IMR-90 (cell line): Measurements from ENCODE around the gene USP53. TPM values are rescaled to one million over a fixed set of nuclear protein-coding genes. Genes with fewer than 3 reads are reported as not detected.

Experiments
- ATAC-seq: fragments of 200-7000 bp; cut with Tn5 transposase; 2 replicates; pipeline ENCODE4 v1.9.1; 2020; ENCODE audit warnings: low read depth, mild to moderate bottlenecking, moderate library complexity
- BruUV-seq: library from RNA; stranded (reverse); fragments of 400-500 nt; replicated peaks from 2 replicates; lab custom pipeline; 2021; lab: Mats Ljungman, UMichigan
- CTCF ChIA-PET: fragments of 300-600 bp; formaldehyde crosslinking; extraction: SDS; loops from one replicate; lab custom pipeline; 2021; ENCODE audit warnings: antibody characterized with exemption; lab: Yijun Ruan, JAX
- POLR2A ChIA-PET: fragments of 300-600 bp; sonication (Branson Sonifier 250); formaldehyde crosslinking; loops from one replicate; lab custom pipeline; 2022; ENCODE audit warnings: antibody characterized with exemption; ENCODE audit not compliant: unreplicated experiment; lab: Charles Lee
- DNase-seq: peaks from one replicate; pipeline ENCODE4 v3.0.0; 2013
- H2AFZ ChIP-seq: replicated peaks from 2 replicates; pipeline ENCODE3; 2013; ENCODE audit warnings: low read length, mild to moderate bottlenecking; ENCODE audit not compliant: poor library complexity
- H2AK5ac ChIP-seq: 2 replicates; pipeline ENCODE4 v1.6.1; 2013; ENCODE audit warnings: low read depth, low read length, inconsistent platforms
- H2AK9ac ChIP-seq: replicated peaks from 2 replicates; pipeline ENCODE3; 2013; ENCODE audit warnings: mild to moderate bottlenecking, low read depth, low read length, moderate library complexity; ENCODE audit not compliant: poor library complexity
- H2BK120ac ChIP-seq: 2 replicates; pipeline ENCODE4 v1.6.1; 2013; ENCODE audit warnings: low read depth, low read length, inconsistent platforms
- H2BK15ac ChIP-seq: 3 replicates; pipeline ENCODE4 v1.6.1; 2013; ENCODE audit warnings: low read depth, low read length, inconsistent platforms
- H2BK20ac ChIP-seq: 2 replicates; pipeline ENCODE4 v1.6.1; 2013; ENCODE audit warnings: low read depth, mild to moderate bottlenecking, inconsistent platforms, low read length, moderate library complexity
- H2BK5ac ChIP-seq: 2 replicates; pipeline ENCODE4 v1.6.1; 2013; ENCODE audit warnings: mild to moderate bottlenecking, low read depth, low read length, inconsistent platforms; ENCODE audit not compliant: poor library complexity, severe bottlenecking
- H3K14ac ChIP-seq: replicated peaks from 2 replicates; pipeline ENCODE4 v1.6.1; 2013; ENCODE audit warnings: low read depth, low read length, inconsistent platforms
- H3K18ac ChIP-seq: 2 replicates; pipeline ENCODE4 v1.6.1; 2013; ENCODE audit warnings: low read depth, low read length, control low read depth
- H3K23ac ChIP-seq: 2 replicates; pipeline ENCODE4 v1.6.1; 2013; ENCODE audit warnings: low read depth, low read length, inconsistent platforms
- H3K27ac ChIP-seq: 2 replicates; pipeline ENCODE4 v1.5.1; 2013; ENCODE audit warnings: mild to moderate bottlenecking, control low read depth, low read length; ENCODE audit not compliant: insufficient read depth
- H3K27me3 ChIP-seq: 2 replicates; pipeline ENCODE4 v1.6.1; 2013; ENCODE audit warnings: low read length; ENCODE audit not compliant: control insufficient read depth, insufficient read depth
- H3K36me3 ChIP-seq: 2 replicates; pipeline ENCODE4 v1.6.1; 2013; ENCODE audit warnings: low read length, mixed read lengths; ENCODE audit not compliant: control insufficient read depth, insufficient read depth
- H3K4ac ChIP-seq: 2 replicates; pipeline ENCODE4 v1.6.1; 2013; ENCODE audit warnings: low read depth, low read length, inconsistent platforms
- H3K4me1 ChIP-seq: 2 replicates; pipeline ENCODE4 v1.6.1; 2013; ENCODE audit warnings: low read length, mixed read lengths; ENCODE audit not compliant: control insufficient read depth, insufficient read depth
- H3K4me2 ChIP-seq: 2 replicates; pipeline ENCODE4 v1.6.1; 2013; ENCODE audit warnings: low read depth, mild to moderate bottlenecking, control low read depth, low read length, moderate library complexity
- H3K4me3 ChIP-seq: 2 replicates; pipeline ENCODE4 v1.5.1; 2013; ENCODE audit warnings: low read depth, mild to moderate bottlenecking, control low read depth, low read length, moderate library complexity; ENCODE audit not compliant: insufficient read depth
- H3K56ac ChIP-seq: 2 replicates; pipeline ENCODE4 v1.6.1; 2013; ENCODE audit warnings: low read length, inconsistent platforms; ENCODE audit not compliant: insufficient read depth; ENCODE audit errors: extremely low read depth
- H3K79me1 ChIP-seq, 2 experiments: 2 replicates each; pipeline ENCODE4 v1.6.1; 2013; ENCODE audit warnings: low read length in 2 of 2, inconsistent platforms in 1 of 2, low read depth in 1 of 2
- H3K9ac ChIP-seq: 2 replicates; pipeline ENCODE4 v1.6.1; 2013; ENCODE audit warnings: low read depth, low read length, control low read depth
- H3K9me1 ChIP-seq: 2 replicates; pipeline ENCODE4 v1.6.1; 2013; ENCODE audit warnings: low read length, inconsistent platforms; ENCODE audit not compliant: insufficient read depth
- H3K9me3 ChIP-seq: 2 replicates; pipeline ENCODE4 v1.6.1; 2013; ENCODE audit warnings: low read length; ENCODE audit not compliant: control insufficient read depth, insufficient read depth
- H4K20me1 ChIP-seq: 2 replicates; pipeline ENCODE4 v1.6.1; 2013; ENCODE audit warnings: low read length, inconsistent platforms; ENCODE audit not compliant: insufficient read depth
- H4K5ac ChIP-seq: 2 replicates; pipeline ENCODE4 v1.6.1; 2013; ENCODE audit warnings: mild to moderate bottlenecking, low read depth, low read length, control low read depth
- H4K8ac ChIP-seq, 2 experiments: 2 replicates each; pipeline ENCODE4 v1.6.1; 2013; ENCODE audit warnings: low read depth in 2 of 2, low read length in 2 of 2, control low read depth in 1 of 2, inconsistent platforms in 1 of 2
- H4K91ac ChIP-seq: 2 replicates; pipeline ENCODE4 v1.6.1; 2013; ENCODE audit warnings: low read depth, low read length, inconsistent platforms; ENCODE audit not compliant: insufficient read depth
- CEBPB ChIP-seq: IDR thresholded peaks from 2 replicates; pipeline ENCODE4 v1.6.1; 2012; ENCODE audit warnings: low read depth, low read length, improper control_type of control experiment
- FOS ChIP-seq: fragments of 150-350 bp; IDR thresholded peaks from 2 replicates; pipeline ENCODE4 v1.6.1; 2016; ENCODE audit warnings: low read depth, low read length
- MAFK ChIP-seq: IDR thresholded peaks from 2 replicates; pipeline ENCODE4 v1.6.1; 2012; ENCODE audit warnings: low read depth, low read length, improper control_type of control experiment
- MAZ ChIP-seq: IDR thresholded peaks from 2 replicates; pipeline ENCODE4 v1.6.1; 2012; ENCODE audit warnings: low read depth, mild to moderate bottlenecking, low read length, improper control_type of control experiment, moderate library complexity, borderline replicate concordance
- MXI1 ChIP-seq: IDR thresholded peaks from 2 replicates; pipeline ENCODE4 v1.6.1; 2012; ENCODE audit warnings: low read depth, mild to moderate bottlenecking, low read length, moderate library complexity, borderline replicate concordance
- RAD21 ChIP-seq: IDR thresholded peaks from 2 replicates; pipeline ENCODE4 v1.6.1; 2012; ENCODE audit warnings: low read length, improper control_type of control experiment
- RCOR1 ChIP-seq: IDR thresholded peaks from 2 replicates; pipeline ENCODE4 v1.6.1; 2012; ENCODE audit warnings: mild to moderate bottlenecking, low read length, improper control_type of control experiment; ENCODE audit not compliant: insufficient replicate concordance
- RFX5 ChIP-seq: IDR thresholded peaks from 2 replicates; pipeline ENCODE4 v1.8.0; 2012; ENCODE audit warnings: low read depth, mild to moderate bottlenecking, low read length, moderate library complexity
- WGBS, 2 experiments: methylation state at CpG; one replicate each; pipeline versions ENCODE4 v1.1.5 to v1.1.7; 2013; ENCODE audit warnings: missing lambda C conversion rate in 2 of 2; ENCODE audit not compliant: insufficient read length in 1 of 2; ENCODE audit errors: extremely low coverage in 2 of 2; 5-methylcytosine and 5-hydroxymethylcytosine counted together
- dilution Hi-C: fragments of 300-500 bp; cut with HindIII; formaldehyde crosslinking; loops from one replicate; pipeline ENCODE4 v1.14.3; 2018; ENCODE audit warnings: low sequenced_read_pairs; ENCODE audit not compliant: unreplicated experiment
- in situ Hi-C: fragments of 300-500 bp; cut with MboI; formaldehyde crosslinking; loops from 3 replicates; pipeline ENCODE4 v1.14.3; 2019; ENCODE audit warnings: low sequenced_read_pairs, inconsistent platforms, mixed read lengths
- intact Hi-C: fragments of 100-400 bp; cut with micrococcal nuclease; formaldehyde crosslinking; loops from 2 replicates; pipeline ENCODE4 v1.10.0; 2022
- polyA plus RNA-seq, 3 experiments: library from polyadenylated mRNA; depleted of rRNA; stranded (reverse); fragments of >200 nt; gene quantifications; 2 replicates each; pipeline ENCODE4 v1.2.3, GENCODE V29; 2012; ENCODE audit warnings: low replicate concordance in 1 of 3
- total RNA-seq: library from RNA; depleted of rRNA; stranded (reverse); fragments of >200 nt; gene quantifications from 2 replicates; pipeline ENCODE4 v1.2.3, GENCODE V29; 2012
- TF ChIP-seq, protein P1 (sequence below): conservative IDR thresholded peaks from 2 replicates; pipeline ENCODE4 v1.5.1; 2012; ENCODE audit warnings: mild to moderate bottlenecking, low read depth, low read length, improper control_type of control experiment
- TF ChIP-seq, protein P2 (sequence below): fragments of 150-350 bp; IDR thresholded peaks from 2 replicates; pipeline ENCODE4 v1.6.1; 2016; ENCODE audit warnings: low read depth, mild to moderate bottlenecking, low read length, moderate library complexity, borderline replicate concordance
- TF ChIP-seq, protein P3 (sequence below): fragments of 150-350 bp; IDR thresholded peaks from 2 replicates; pipeline ENCODE4 v1.6.1; 2017; ENCODE audit warnings: mild to moderate bottlenecking, antibody characterized with exemption, low read length, low read depth

USP53 gene
- total and polyA plus RNA-seq, 2 of the 4 experiments (the other 2 are of a cell fraction): 11.2 to 24.0 TPM

DNA sequence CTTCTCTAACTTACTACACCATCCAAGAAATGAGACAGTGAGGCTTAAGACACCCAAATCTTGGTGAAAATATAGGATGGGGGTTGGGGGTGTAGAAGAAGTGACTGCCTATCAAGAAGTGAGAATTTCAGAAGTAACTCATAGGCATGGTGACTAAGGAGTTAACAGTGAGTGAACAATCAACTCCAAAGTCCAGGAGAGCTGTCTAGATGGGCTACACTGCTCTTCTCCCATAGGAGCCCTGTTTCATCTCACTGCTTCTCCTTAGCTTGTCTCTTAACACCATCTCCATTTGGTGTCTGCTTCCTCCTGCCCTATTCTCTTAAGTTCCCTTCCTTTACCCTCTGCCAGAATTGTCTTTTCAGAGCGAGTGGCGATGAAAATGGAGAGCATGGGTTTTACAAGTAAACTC is 86.8 kb downstream of the USP53 start:
- no peak overlapping the region for H2AFZ ChIP-seq
- intact Hi-C loops: no loop called here
- peaks cover 5 to 38% of the 10 kb centered on the region in 2 experiments; a peak in 3 of 4 replicates for H3K79me1 ChIP-seq
- H2AK9ac ChIP-seq: peak overlapping the region; percentile 63
- no TSS peak for BruUV-seq
- peak overlapping the region; percentile 97 for H3K56ac ChIP-seq
- ATAC-seq (peak; percentile 6), DNase-seq (peak; percentile 28)
- H3K27me3 ChIP-seq: no peaks in the 10 kb centered on the region
- peak overlapping the region; percentile 0; the same call in 1 of the 2 replicates for H2BK20ac ChIP-seq
- peak overlapping the region; percentile 73; the same call in 1 of the 2 replicates for H3K18ac ChIP-seq
- H3K4ac ChIP-seq: peak overlapping the region; percentile 98
- peak overlapping the region; percentile 88; the same call in 1 of the 2 replicates for H4K5ac ChIP-seq
- peak overlapping the region; percentile 91 to 98 for H4K8ac ChIP-seq
- H3K4me3 ChIP-seq: peak overlapping the region; percentile 70
- H3K23ac ChIP-seq: peak overlapping the region; percentile 99
- peak overlapping the region; percentile 97 for H2AK5ac ChIP-seq
- peak overlapping the region; percentile 97 for H3K9ac ChIP-seq
- no CpG with 5 or more reads among the region's 2 CpGs for WGBS, 2 experiments
- H3K27ac ChIP-seq: peak overlapping the region; percentile 90
- H3K14ac ChIP-seq: peak overlapping the region; percentile 100
- in situ Hi-C loops: no loop called here
- ChIA-PET POLR2A (interaction anchor here (0.6 to 1.1 kb wide), 3 partner anchors 311 to 326 kb away, joined by 3 to 7 read pairs (median 5); no protein-coding TSS in a partner anchor), CTCF (no interaction called here)
- H2BK120ac ChIP-seq: peak overlapping the region; percentile 83
- H3K4me2 ChIP-seq: peak overlapping the region; percentile 86
- dilution Hi-C loops: loop anchor here (10.0 kb wide), 1 partner anchor 324 kb away; no protein-coding TSS in a partner anchor
- H4K91ac ChIP-seq: peak overlapping the region; percentile 98
- no peaks in the 10 kb centered on the region; the same call in 1 of the 2 replicates for H3K4me1 ChIP-seq
- H2BK15ac ChIP-seq: peak overlapping the region; percentile 6; the same call in 1 of the 3 replicates
- TF ChIP-seq, protein P1, sequence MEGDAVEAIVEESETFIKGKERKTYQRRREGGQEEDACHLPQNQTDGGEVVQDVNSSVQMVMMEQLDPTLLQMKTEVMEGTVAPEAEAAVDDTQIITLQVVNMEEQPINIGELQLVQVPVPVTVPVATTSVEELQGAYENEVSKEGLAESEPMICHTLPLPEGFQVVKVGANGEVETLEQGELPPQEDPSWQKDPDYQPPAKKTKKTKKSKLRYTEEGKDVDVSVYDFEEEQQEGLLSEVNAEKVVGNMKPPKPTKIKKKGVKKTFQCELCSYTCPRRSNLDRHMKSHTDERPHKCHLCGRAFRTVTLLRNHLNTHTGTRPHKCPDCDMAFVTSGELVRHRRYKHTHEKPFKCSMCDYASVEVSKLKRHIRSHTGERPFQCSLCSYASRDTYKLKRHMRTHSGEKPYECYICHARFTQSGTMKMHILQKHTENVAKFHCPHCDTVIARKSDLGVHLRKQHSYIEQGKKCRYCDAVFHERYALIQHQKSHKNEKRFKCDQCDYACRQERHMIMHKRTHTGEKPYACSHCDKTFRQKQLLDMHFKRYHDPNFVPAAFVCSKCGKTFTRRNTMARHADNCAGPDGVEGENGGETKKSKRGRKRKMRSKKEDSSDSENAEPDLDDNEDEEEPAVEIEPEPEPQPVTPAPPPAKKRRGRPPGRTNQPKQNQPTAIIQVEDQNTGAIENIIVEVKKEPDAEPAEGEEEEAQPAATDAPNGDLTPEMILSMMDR: no peak
- no peak for TF ChIP-seq MXI1
- TF ChIP-seq RAD21: no peak
- TF ChIP-seq, protein P2, sequence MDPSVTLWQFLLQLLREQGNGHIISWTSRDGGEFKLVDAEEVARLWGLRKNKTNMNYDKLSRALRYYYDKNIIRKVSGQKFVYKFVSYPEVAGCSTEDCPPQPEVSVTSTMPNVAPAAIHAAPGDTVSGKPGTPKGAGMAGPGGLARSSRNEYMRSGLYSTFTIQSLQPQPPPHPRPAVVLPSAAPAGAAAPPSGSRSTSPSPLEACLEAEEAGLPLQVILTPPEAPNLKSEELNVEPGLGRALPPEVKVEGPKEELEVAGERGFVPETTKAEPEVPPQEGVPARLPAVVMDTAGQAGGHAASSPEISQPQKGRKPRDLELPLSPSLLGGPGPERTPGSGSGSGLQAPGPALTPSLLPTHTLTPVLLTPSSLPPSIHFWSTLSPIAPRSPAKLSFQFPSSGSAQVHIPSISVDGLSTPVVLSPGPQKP: no peak
- TF ChIP-seq FOS: no peak
- TF ChIP-seq, protein P3, sequence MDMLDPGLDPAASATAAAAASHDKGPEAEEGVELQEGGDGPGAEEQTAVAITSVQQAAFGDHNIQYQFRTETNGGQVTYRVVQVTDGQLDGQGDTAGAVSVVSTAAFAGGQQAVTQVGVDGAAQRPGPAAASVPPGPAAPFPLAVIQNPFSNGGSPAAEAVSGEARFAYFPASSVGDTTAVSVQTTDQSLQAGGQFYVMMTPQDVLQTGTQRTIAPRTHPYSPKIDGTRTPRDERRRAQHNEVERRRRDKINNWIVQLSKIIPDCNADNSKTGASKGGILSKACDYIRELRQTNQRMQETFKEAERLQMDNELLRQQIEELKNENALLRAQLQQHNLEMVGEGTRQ: no peak
- TF ChIP-seq RCOR1: no peak
- TF ChIP-seq RFX5: no peak
- no peak for TF ChIP-seq MAZ
- TF ChIP-seq MAFK: no peak
- TF ChIP-seq CEBPB: no peak
- H4K20me1 ChIP-seq: no peaks in the 10 kb centered on the region
- H3K9me3 ChIP-seq: 0 out of 2 replicates have a peak, but pooled peaks cover 2% of the 10 kb centered on the region
- peak overlapping the region; percentile 92 for H2BK5ac ChIP-seq
- H3K9me1 ChIP-seq: 0 out of 2 replicates have a peak, but pooled peaks cover 3% of the 10 kb centered on the region
- peaks cover 11% of the 10 kb centered on the region for H3K36me3 ChIP-seq
